Right cardiac atrium (tissue), 5 donors: ENCODE data around the gene ZBTB34. TPM values are rescaled to one million over a fixed set of nuclear protein-coding genes. Genes with fewer than 3 reads are reported as not detected.

Source experiments
- ATAC-seq, 2 donors: fragments of 200-7000 bp; cut with Tn5 transposase; one replicate each; pipeline versions ENCODE4 v1.8.0 to v1.9.1; 2020; ENCODE audit warnings: moderate library complexity in 2 of 2, mild to moderate bottlenecking in 1 of 2
- DNase-seq, 3 donors: peaks; one replicate each; pipeline ENCODE4 v3.0.0-alpha.2; 2020
- H3K27ac ChIP-seq: one replicate; pipeline ENCODE4 v1.5.1; 2013; ENCODE audit warnings: mild to moderate bottlenecking, low read length, control low read depth, moderate library complexity
- H3K27me3 ChIP-seq: one replicate; pipeline ENCODE4 v1.6.1; 2013; ENCODE audit not compliant: control insufficient read depth, insufficient read depth
- H3K4me1 ChIP-seq: one replicate; pipeline ENCODE4 v1.6.1; 2013; ENCODE audit warnings: low read length; ENCODE audit not compliant: control insufficient read depth, insufficient read depth
- H3K4me3 ChIP-seq: one replicate; pipeline ENCODE4 v1.5.1; 2013; ENCODE audit warnings: low read length, control low read depth
- H3K9me3 ChIP-seq: one replicate; pipeline ENCODE4 v1.6.1; 2013; ENCODE audit warnings: low read length; ENCODE audit not compliant: control insufficient read depth
- WGBS: extraction: QIAGEN DNeasy Blood & Tissue Kit; methylation state at CpG from one replicate; pipeline ENCODE4 v1.1.7; 2013; 5-methylcytosine and 5-hydroxymethylcytosine counted together
- intact Hi-C, 4 donors: fragments of 100-400 bp; cut with DNase I; formaldehyde crosslinking; loops; one replicate each; pipeline versions ENCODE4 v1.11.0 to v1.14.0; 2022 to 2023
- polyA plus RNA-seq: library from polyadenylated mRNA; stranded (reverse); fragments of 200-250 nt; gene quantifications from one replicate; pipeline ENCODE4 v1.2.3, GENCODE V29; 2013
- total RNA-seq, 4 donors: library from RNA; stranded (reverse); fragmentation: NEBNext Ultra II Directional; extraction: Animal tissue kit (Norgen Biotek cat#: 25700); gene quantifications; one replicate each; pipeline ENCODE4 v1.2.1, GENCODE V29; 2021
- donor health status: healthy with polysubstance abuse.
- donor health status: DM: no; HTN: yes; CAD: no.
- donor health status: DM: no; HTN: no; CAD: no.
- donor health status: DM: no; HTN: yes; CAD: no; lungs with severe emphysema.
- donor health status: DM: yes; HTN: yes; CAD: no.

Gene ZBTB34
- total and polyA plus RNA-seq, 5 donors: 2.4 to 6.0 (median 5.3) TPM

- no peak for DNase-seq
- Histone ChIP-seq H3K4me3 (no peak overlapping the region), H3K27ac (no peak overlapping the region), H3K4me1 (no peaks in the 10 kb centered on the region), H3K9me3 (no peaks in the 10 kb centered on the region), H3K27me3 (no peaks in the 10 kb centered on the region)
- WGBS: 67% methylated on average over 10 of the region's 10 CpGs
- intact Hi-C loops: no loop called here
- peak in 1 of 2 donors; percentile 40 for ATAC-seq
Observed at GRCh38 chr9:126842977-126843799, 17.3 kb upstream of the ZBTB34 start.

GRCh38 chr9:126844085-126844484, 16.4 kb upstream of the ZBTB34 start:
- no peaks in the 10 kb centered on the region for H3K4me1 ChIP-seq
- ATAC-seq (peak in 1 of 2 donors; percentile 45), DNase-seq (no peak)
- H3K9me3 ChIP-seq: no peaks in the 10 kb centered on the region
- no peak overlapping the region for H3K27ac ChIP-seq
- WGBS: 37% methylated on average over 5 of the region's 5 CpGs
- H3K27me3 ChIP-seq: no peaks in the 10 kb centered on the region
- intact Hi-C loops: no loop called here
- H3K4me3 ChIP-seq: no peak overlapping the region

GRCh38 chr9:126847051-126847450, 13.4 kb upstream of the ZBTB34 start:
- WGBS: 89% methylated on average over 8 of the region's 8 CpGs
- intact Hi-C loops: no loop called here
- Histone ChIP-seq H3K9me3 (no peaks in the 10 kb centered on the region), H3K4me1 (no peaks in the 10 kb centered on the region), H3K4me3 (no peak overlapping the region), H3K27ac (no peak overlapping the region), H3K27me3 (no peaks in the 10 kb centered on the region)
- ATAC-seq (no peak), DNase-seq (no peak)

- Histone ChIP-seq H3K27ac (no peak overlapping the region), H3K27me3 (no peaks in the 10 kb centered on the region), H3K4me3 (no peak overlapping the region), H3K9me3 (no peaks in the 10 kb centered on the region), H3K4me1 (no peaks in the 10 kb centered on the region)
- 73% methylated on average over 8 of the region's 8 CpGs for WGBS
- no peak for DNase-seq
- no peak for ATAC-seq
- intact Hi-C loops: no loop called here
Observed at GRCh38 chr9:126849591-126850225, 10.7 kb upstream of the ZBTB34 start.

- Histone ChIP-seq H3K4me1 (no peaks in the 10 kb centered on the region), H3K27ac (no peak overlapping the region), H3K4me3 (no peak overlapping the region), H3K9me3 (no peaks in the 10 kb centered on the region), H3K27me3 (no peaks in the 10 kb centered on the region)
- ATAC-seq: no peak
- WGBS: 69% methylated on average over 6 of the region's 6 CpGs
- no peak for DNase-seq
- intact Hi-C loops: no loop called here
Observed at GRCh38 chr9:126851286-126851880, 9.1 kb upstream of the ZBTB34 start.

GRCh38 chr9:126852086-126852688, 8.3 kb upstream of the ZBTB34 start:
- no peaks in the 10 kb centered on the region for H3K27me3 ChIP-seq
- no peaks in the 10 kb centered on the region for H3K9me3 ChIP-seq
- no peak overlapping the region for H3K4me3 ChIP-seq
- ATAC-seq (no peak), DNase-seq (no peak)
- H3K27ac ChIP-seq: no peak overlapping the region
- intact Hi-C loops: no loop called here
- 24% methylated on average over 3 of the region's 3 CpGs for WGBS
- no peaks in the 10 kb centered on the region for H3K4me1 ChIP-seq

GRCh38 chr9:126853667-126854066, 6.8 kb upstream of the ZBTB34 start:
- intact Hi-C loops: no loop called here
- DNase-seq: no peak
- no peak overlapping the region for H3K4me3 ChIP-seq
- H3K27me3 ChIP-seq: no peaks in the 10 kb centered on the region
- H3K27ac ChIP-seq: no peak overlapping the region
- ATAC-seq: no peak
- no peaks in the 10 kb centered on the region for H3K9me3 ChIP-seq
- 84% methylated on average over 5 of the region's 5 CpGs for WGBS
- H3K4me1 ChIP-seq: no peaks in the 10 kb centered on the region

- Histone ChIP-seq H3K4me1 (no peaks in the 10 kb centered on the region), H3K27ac (no peak overlapping the region), H3K27me3 (no peaks in the 10 kb centered on the region), H3K4me3 (no peak overlapping the region), H3K9me3 (no peaks in the 10 kb centered on the region)
- no peak for ATAC-seq
- DNase-seq: no peak
- 37% methylated on average over 7 of the region's 7 CpGs for WGBS
- intact Hi-C loops: no loop called here
Observed at GRCh38 chr9:126854734-126855133, 5.7 kb upstream of the ZBTB34 start.

GRCh38 chr9:126856326-126856877, 4.0 kb upstream of the ZBTB34 start:
- no peak for DNase-seq
- intact Hi-C loops: no loop called here
- no peaks in the 10 kb centered on the region for H3K4me1 ChIP-seq
- H3K27me3 ChIP-seq: no peaks in the 10 kb centered on the region
- ATAC-seq: no peak
- 75% methylated on average over 6 of the region's 6 CpGs for WGBS
- no peak overlapping the region for H3K27ac ChIP-seq
- H3K4me3 ChIP-seq: no peak overlapping the region
- H3K9me3 ChIP-seq: no peaks in the 10 kb centered on the region

- Histone ChIP-seq H3K9me3 (no peaks in the 10 kb centered on the region), H3K27me3 (no peaks in the 10 kb centered on the region), H3K27ac (no peak overlapping the region), H3K4me1 (peaks cover 3% of the 10 kb centered on the region), H3K4me3 (no peak overlapping the region)
- no peak for DNase-seq
- intact Hi-C loops: no loop called here
- 69% methylated on average over 8 of the region's 8 CpGs for WGBS
- no peak for ATAC-seq
Observed at GRCh38 chr9:126857261-126857960, 3.0 kb upstream of the ZBTB34 start.
